ENCODE results near the gene CBY2. TPM values are rescaled to one million over a fixed set of nuclear protein-coding genes. Genes with fewer than 3 reads are reported as not detected.

Gene CBY2
- total and polyA plus RNA-seq, 10 of the 15 experiments (the other 5 are each of a cell fraction or from before 2014, with no cell fraction given), result 0.08 to 0.64 (median 0.23) TPM; not detected in 6

GRCh38 chr13:45688577-45688976, 13.5 kb upstream of the CBY2 start:
- Histone ChIP-seq H3K27ac (ENCODE audit: control insufficient read depth, insufficient read depth) (no peak overlapping the region), H3K36me3 (ENCODE audit: control insufficient read depth in 2 of 2, insufficient read depth in 2 of 2, low read length in 1 of 2) (no peaks in the 10 kb centered on the region), H3K4me3 (no peak overlapping the region), H2AFZ (ENCODE audit: control insufficient read depth, low read depth, low read length) (no peak overlapping the region), H3K9me3 (replicated peaks; ENCODE audit: control insufficient read depth, insufficient read depth, low read length) (no peaks in the 10 kb centered on the region), H3K4me1 (ENCODE audit: control insufficient read depth, insufficient read depth, low read length) (no peaks in the 10 kb centered on the region), H3K27me3 (replicated peaks in 1 of 2; ENCODE audit: control insufficient read depth in 2 of 2, insufficient read depth in 2 of 2, low read length in 1 of 2) (no peaks in the 10 kb centered on the region), H3K4me2 (ENCODE audit: control insufficient read depth, insufficient read depth) (no peak overlapping the region), H3K9ac (ENCODE audit: control insufficient read depth, insufficient read depth, low read length) (no peak overlapping the region), H3K79me2 (ENCODE audit: control insufficient read depth, insufficient read depth, low read length) (peaks cover 9% of the 10 kb centered on the region), H4K20me1 (ENCODE audit: control insufficient read depth, insufficient read depth) (no peaks in the 10 kb centered on the region)
- no peak for FAIRE-seq
- no TSS peak for BruUV-seq (replicated peaks)
- TF ChIP-seq TCF12 (IDR thresholded peaks at IDR 0.05; ENCODE audit: low read depth, low read length), result no peak
- 24% methylated on average over 4 of the region's 4 CpGs for WGBS (ENCODE audit: insufficient coverage, insufficient replicate concordance, low lambda C conversion rate, missing lambda C conversion rate)
- ChIA-PET CTCF (interaction anchor here (0.9 to 3.0 kb wide), 4 partner anchors 29 to 67 kb away, joined by 3 to 10 read pairs (median 6); no protein-coding TSS in a partner anchor), RAD21 (ENCODE audit: unreplicated experiment) (interaction anchor here (1.4 kb wide), 1 partner anchor 64 kb away, joined by 3 read pairs; no protein-coding TSS in a partner anchor), SMC1A (ENCODE audit: uncharacterized antibody, unreplicated experiment) (interaction anchor here (1.2 to 2.3 kb wide), 5 partner anchors 13 to 65 kb away, joined by 3 to 13 read pairs (median 8); partner anchors contain the start of gene CBY2), POLR2A (no interaction called here)
- ATAC-seq, result no peak
- in situ Hi-C loops (cut with MboI), result no loop called here
- no peak for DNase-seq (ENCODE audit: low read depth, low spot score)
- intact Hi-C loops (cut with micrococcal nuclease; ENCODE audit: unreplicated experiment), result no loop called here

- H3K36me3 ChIP-seq (ENCODE audit: control insufficient read depth in 2 of 2, insufficient read depth in 2 of 2, low read length in 1 of 2), result no peaks in the 10 kb centered on the region
- no peaks in the 10 kb centered on the region for H3K9me3 ChIP-seq (replicated peaks; ENCODE audit: control insufficient read depth, insufficient read depth, low read length)
- no peak overlapping the region for H3K27ac ChIP-seq (ENCODE audit: control insufficient read depth, insufficient read depth)
- H3K79me2 ChIP-seq (ENCODE audit: control insufficient read depth, insufficient read depth, low read length), result peaks cover 29% of the 10 kb centered on the region
- H3K4me3 ChIP-seq, result no peak overlapping the region
- 60% methylated on average over 2 of the region's 2 CpGs for WGBS (ENCODE audit: insufficient coverage, insufficient replicate concordance, low lambda C conversion rate, missing lambda C conversion rate)
- in situ Hi-C loops (cut with MboI), result no loop called here
- no peak for DNase-seq (ENCODE audit: low read depth, low spot score)
- no TSS peak for BruUV-seq (replicated peaks)
- intact Hi-C loops (cut with micrococcal nuclease; ENCODE audit: unreplicated experiment), result no loop called here
- RAD21 ChIA-PET (ENCODE audit: unreplicated experiment), result no interaction called here
- no peak overlapping the region for H2AFZ ChIP-seq (ENCODE audit: control insufficient read depth, low read depth, low read length)
- H3K27me3 ChIP-seq (replicated peaks in 1 of 2; ENCODE audit: control insufficient read depth in 2 of 2, insufficient read depth in 2 of 2, low read length in 1 of 2), result no peaks in the 10 kb centered on the region
- CTCF ChIA-PET, result interaction anchor here (1.2 to 4.1 kb wide), 5 partner anchors 8 to 67 kb away, joined by 4 to 29 read pairs (median 8); partner anchors contain the start of gene CBY2
- H3K9ac ChIP-seq (ENCODE audit: control insufficient read depth, insufficient read depth, low read length), result no peak overlapping the region
- ATAC-seq, result no peak
- H3K4me1 ChIP-seq (ENCODE audit: control insufficient read depth, insufficient read depth, low read length), result peaks cover 4% of the 10 kb centered on the region; the same call in 1 of the 2 replicates
- SMC1A ChIA-PET (ENCODE audit: uncharacterized antibody, unreplicated experiment), result interaction anchor here (0.5 to 5.4 kb wide), 5 partner anchors 13 to 65 kb away, joined by 3 to 44 read pairs (median 5); partner anchors contain the start of gene CBY2
- POLR2A ChIA-PET, result no interaction called here
- no peak overlapping the region for H3K4me2 ChIP-seq (ENCODE audit: control insufficient read depth, insufficient read depth)
- no peaks in the 10 kb centered on the region for H4K20me1 ChIP-seq (ENCODE audit: control insufficient read depth, insufficient read depth)
- FAIRE-seq, result no peak
- TF ChIP-seq PAX5 (IDR thresholded peaks at IDR 0.05; ENCODE audit: borderline replicate concordance, low read depth, low read length), result no peak
- no peak; the same call in 1 of the 2 replicates for TF ChIP-seq ZBED1 (IDR thresholded peaks at IDR 0.05; ENCODE audit: borderline replicate concordance)
- TF ChIP-seq ELK1 (IDR thresholded peaks at IDR 0.05; ENCODE audit: low read depth, low read length), result no peak
- TF ChIP-seq POLR2A (IDR thresholded peaks at IDR 0.05; ENCODE audit: low read depth, low read length), result 0 out of 2 replicates have a peak, but pooled peaks have one; percentile 34
Measured at GRCh38 chr13:45690636-45691035, 11.5 kb upstream of the CBY2 start.

All from GM12878 (cell line).